Measurements from ENCODE around the gene TTC3.
A peak's percentile ranks its signal among the peaks of the same experiment; 100 is the strongest.

Gene TTC3

GRCh38 chr21:37062593-37062935, 10.5 kb upstream of the TTC3 start:
- DNase-seq, result no peak

DNA sequence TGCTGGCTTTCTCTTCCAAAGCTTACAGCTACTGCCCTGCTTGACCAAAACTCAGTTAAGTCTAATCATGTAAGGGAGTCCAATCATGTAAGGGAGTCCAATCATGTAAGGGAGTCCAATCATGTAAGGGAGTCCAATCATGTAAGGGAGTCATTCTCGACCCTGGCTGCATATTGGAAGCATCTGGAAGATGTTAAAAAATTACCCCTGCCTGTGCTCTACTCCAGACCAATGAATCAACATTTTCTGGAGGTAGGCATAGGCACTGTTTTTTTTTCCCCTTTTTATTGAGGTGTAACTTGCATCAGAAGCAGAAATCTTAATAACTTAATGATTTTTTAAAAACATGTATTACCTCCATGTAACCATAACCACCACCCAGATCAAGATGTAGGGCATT, 9.6 kb upstream of the TTC3 start:
- DNase-seq, result no peak

DNA sequence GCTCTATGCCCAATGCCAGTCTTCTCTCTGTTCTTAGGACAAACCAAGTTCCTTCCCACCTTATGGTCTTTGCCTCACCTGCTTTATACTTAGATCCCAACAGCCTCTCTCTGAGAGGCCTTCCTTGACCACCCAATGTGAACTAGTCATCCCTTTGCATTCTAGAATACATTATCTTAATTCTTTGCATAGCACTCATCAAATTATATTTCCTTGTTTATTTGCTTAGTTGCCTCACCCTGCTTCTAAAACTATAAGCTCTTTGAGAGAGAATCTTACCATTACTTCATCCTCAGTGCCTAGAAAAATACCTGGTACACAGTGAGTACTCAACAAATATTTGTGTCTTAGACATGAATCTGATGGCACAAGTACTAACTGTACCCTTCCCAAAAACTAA, 8.2 kb upstream of the TTC3 start:
- DNase-seq, result no peak

- DNase-seq, result no peak
Observed at GRCh38 chr21:37065561-37066177, 7.4 kb upstream of the TTC3 start.

DNA sequence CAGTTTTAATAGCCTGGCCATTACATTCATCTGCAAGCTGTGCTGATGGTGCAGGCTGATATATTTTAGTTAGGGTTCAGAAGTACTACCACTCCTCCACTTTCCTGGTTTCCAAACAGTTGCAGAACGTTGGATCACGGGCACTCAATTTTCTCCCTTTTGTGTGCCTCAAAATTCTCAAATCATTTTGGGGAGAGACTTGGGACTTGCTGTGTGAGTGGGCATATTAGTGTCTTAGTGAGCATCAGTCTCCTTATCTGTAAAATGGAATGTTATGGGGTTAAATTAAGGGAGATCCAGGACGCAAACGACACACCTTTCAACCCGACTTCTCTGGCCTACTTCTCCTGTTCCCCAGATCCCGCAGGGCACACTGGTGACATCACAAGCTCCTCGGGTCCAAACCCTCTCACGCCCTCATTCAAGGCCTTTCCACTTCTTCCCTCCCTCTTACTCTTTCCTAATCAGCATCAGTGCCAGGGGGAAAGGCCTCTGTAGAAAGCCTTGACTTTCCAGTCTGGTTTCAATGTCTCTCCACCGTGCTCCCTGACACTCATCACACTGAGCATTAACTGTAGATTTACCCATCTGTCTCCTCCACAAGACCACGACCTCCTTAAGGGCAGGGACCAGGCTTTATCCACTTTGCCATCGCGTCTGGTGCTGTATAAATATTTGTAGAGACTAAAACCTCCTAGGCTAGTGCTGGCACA, 1.3 kb upstream of the TTC3 start:
- DNase-seq, result no peak

DNA sequence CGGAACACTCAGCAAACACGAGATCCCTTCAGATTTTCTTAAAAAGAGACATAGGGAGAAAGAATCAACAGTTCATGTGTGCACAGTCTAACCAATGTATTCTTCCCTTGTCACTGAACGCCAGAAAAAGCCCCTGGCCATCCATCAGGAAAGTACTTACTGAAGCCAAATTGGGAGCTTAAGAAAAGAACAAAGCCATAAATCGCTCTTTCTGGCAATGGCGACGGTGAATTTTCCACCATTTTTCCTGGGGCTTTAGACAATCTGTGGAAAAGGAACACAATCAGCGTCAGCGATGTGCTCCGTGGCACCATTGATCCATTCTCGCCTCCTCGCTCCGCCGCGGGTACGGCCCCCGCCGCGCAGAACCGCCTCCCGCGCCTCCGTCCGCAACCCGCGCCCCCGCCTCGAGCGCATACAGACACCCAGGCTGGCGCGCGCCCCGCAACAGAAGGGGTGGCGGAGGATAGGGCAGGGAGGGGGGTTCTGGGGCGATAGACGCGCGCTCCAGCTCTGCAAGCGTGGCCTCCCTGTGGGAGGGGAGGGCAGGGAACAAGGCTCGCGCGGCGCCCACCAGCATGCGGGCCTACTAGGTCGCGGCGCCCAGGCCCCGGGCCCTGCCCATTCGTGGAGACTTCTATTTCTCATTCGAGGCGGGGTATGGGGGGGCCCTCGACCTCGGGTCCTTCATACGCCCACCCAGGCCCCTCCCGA, 623 bp upstream of the TTC3 start:
- DNase-seq, result peak; percentile 77

DNA sequence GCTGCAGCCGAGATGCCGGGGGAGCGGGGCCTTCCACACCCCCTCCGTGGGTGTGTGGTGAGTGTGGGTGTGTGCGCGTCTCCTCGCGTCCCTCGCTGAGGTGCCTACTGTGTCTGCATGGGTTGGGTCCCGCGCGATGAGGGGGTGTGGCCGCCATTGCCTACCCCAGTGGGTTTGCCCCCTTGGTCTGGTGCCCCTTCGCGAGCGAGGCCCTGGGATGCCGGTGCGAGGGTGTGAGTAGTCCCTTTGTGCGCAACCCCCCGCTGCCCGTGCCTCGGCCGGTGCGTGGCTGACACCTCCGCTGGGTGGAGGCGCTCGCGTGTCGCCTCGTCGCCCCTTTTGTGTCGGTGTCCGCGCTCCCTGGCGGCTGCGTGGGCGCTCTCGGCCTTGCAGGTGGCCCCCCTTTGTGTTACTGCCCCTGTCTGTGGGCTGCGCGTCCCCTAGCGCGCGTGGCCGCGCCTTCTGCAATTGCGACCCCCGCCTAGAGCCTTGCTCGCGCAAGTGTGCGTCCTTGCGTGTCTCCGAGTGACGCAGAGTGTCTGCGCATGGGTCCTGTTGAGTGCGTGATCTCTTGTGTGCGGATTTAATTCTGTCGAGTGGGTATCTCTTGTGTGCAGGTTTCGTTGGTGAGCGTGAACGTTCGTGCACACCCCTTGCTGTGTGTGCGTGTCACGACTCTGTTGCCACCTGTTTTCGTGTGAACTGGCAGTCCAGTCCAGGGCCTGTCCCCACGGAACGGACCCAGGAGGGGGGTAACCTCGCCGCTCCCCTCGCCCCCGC, 553 bp downstream of the TTC3 start:
- peak; percentile 73 for DNase-seq

- DNase-seq, result no peak
Observed at GRCh38 chr21:37074197-37074510, 1.1 kb downstream of the TTC3 start.

DNA sequence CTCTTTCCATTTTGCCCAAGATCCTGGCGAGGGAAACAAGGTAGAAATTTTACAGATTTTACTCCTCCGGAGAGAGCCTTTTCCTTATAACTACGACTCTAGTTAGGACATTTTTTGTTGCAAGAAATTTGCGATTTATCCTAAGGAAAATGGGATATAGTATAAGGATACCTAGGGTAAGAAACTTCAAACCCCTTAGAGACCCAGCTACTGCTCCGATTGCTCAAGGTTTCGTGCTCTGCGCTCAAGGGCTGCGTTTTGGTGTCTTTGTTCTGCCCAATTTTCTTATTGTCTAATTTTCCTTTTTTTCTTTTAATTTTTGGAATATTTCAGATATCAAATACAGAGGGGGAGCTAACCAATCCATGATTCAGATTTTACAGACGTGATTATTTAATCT, 1.5 kb downstream of the TTC3 start:
- no peak for DNase-seq

- no peak for DNase-seq
Observed at GRCh38 chr21:37075214-37075770, 2.2 kb downstream of the TTC3 start.

GRCh38 chr21:37076087-37076850, 3.2 kb downstream of the TTC3 start:
- no peak for DNase-seq

DNA sequence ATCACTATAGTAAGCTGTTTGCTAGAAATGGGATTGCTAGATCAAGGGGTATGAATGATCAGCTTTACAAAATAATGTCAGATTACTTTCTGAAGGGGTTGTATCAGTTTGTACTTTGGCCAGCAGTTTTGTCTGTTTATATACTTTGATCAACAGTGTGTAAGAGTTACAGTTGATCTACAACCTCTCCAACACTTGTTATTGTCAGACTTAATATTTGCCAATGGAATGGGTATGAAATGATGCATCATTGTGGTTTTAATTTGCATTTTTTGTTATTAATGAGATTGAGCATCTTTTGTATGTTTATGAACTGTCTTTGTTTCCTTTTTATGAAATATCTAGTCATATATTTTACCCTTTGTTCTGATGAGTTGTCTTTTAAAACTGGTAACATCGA, 4.3 kb downstream of the TTC3 start:
- no peak for DNase-seq

- no peak for DNase-seq
Observed at GRCh38 chr21:37079211-37079824, 6.3 kb downstream of the TTC3 start.

GRCh38 chr21:37082375-37082774, 9.3 kb downstream of the TTC3 start:
- DNase-seq, result no peak

DNA sequence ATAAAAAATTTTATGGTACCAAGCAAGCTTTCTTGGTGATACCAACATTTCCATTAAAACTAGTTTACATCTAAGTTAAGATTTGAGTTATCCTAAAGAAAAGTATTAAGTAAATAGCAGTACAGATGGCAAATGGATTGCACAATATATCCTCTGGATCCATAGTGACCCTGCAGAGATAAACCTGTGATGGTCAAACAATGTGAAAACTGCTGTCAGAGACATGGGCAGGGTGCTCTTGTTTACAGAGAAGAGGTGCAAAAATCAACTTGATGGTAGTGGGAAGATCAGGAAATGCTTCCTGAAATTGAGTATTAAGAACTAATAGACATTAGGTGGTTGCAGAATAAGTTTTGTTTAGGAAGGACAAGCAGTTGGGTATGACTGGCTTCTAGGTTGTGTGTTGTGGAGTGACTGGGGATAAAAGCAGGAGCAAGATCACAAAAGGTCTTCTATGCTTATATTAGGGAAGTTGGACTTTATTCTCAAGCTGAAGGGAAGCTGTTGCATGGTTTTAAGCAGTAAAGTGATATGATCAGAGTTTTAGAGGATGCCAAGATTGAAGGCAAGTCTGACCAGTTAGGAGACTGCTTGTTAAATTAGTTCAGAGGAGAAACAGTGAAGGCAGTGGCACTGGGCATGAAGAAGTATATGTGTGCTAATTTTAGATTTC, 9.9 kb downstream of the TTC3 start:
- no peak for DNase-seq

GRCh38 chr21:37085726-37086125, 12.7 kb downstream of the TTC3 start:
- no peak for DNase-seq

- no peak for DNase-seq
Observed at GRCh38 chr21:37087188-37087587, 14.1 kb downstream of the TTC3 start.

DNA sequence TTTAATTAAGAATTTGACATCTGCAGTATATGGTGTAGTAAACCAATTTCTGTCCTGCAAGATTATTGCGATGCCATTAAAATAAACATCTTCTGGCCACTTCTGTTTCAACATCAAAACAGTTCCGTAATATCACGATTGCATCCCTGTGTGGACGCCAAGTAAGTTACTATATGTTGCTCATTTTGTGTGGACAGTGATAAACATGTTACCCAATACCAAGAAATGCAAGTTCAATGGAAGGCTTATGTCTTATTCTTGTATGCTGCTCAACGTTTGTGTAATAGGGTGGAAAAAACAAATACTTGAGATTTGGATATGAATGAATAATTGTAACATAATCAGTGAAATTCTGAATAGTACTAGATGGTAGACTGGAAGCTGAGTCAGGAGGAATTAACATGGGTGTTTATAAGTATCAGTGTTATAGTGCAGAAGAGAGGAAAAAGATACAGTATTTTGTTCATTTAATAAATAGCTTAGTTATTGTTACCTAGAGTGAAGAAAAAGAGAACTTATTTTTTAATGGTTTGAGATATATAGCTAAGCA, 15.2 kb downstream of the TTC3 start:
- DNase-seq, result no peak

- DNase-seq, result no peak
Observed at GRCh38 chr21:37093977-37094376, 20.9 kb downstream of the TTC3 start.

DNA sequence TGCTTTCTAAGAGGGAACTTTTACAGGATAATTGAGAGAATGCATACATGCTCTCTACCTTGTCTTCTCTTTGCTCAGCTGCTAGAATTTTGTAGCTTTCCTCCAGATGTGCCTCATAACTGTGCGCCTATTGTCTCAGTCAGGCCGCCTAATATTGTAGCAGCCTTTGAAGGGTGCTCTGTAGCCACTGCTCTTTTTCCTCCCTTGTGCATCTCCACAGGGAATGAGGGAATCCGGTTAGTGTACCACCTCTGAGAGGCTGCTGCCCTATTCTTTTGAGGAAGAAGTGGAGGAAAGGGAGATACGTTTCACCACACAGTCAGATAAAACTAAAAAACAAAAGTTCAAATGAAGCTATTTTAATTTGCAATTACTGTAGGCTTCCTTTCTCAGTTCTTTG, 22.8 kb downstream of the TTC3 start:
- no peak for DNase-seq

GRCh38 chr21:37098751-37099150, 25.7 kb downstream of the TTC3 start:
- DNase-seq, result no peak

Data from effector CD8-positive, alpha-beta T cell (primary cell).